ENCODE results near the gene OR51S1. TPM values are rescaled to one million over a fixed set of nuclear protein-coding genes. Genes with fewer than 3 reads are reported as not detected.

OR51S1 gene
- total RNA-seq, 1 experiment from 2014 or later, result not detected

DNA sequence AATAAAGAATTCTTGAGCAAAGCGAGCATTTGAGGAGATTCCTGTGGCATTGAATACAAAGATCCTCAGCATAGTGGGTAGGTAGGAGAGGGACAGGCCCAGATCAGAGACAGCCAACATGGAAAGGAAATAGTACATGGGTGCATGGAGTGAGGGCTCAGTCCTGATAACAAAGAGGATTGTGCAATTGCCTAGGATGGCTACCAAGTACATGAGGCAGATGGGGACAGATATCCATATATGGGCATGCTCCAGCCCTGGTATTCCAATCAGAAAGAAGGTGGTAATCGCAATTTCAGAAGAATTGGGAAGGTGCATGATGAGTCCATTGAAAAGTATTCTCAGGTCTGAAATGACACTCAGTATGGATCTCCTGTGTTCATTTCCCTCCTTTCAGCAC lies 41.3 kb upstream of the OR51S1 start (continued):
- no peak for TF ChIP-seq FOSL1 (IDR thresholded peaks at IDR 0.05; ENCODE audit: low read depth)
- no peak for TF ChIP-seq EZH2 (IDR thresholded peaks at IDR 0.05)
- no peak for TF ChIP-seq ELF1 (IDR thresholded peaks at IDR 0.05; ENCODE audit: borderline replicate concordance, low read depth)
- TF ChIP-seq ATF3 (IDR thresholded peaks at IDR 0.05), result no peak
- TF ChIP-seq ZNF274 (IDR thresholded peaks at IDR 0.05; ENCODE audit: low read depth, low read length), result no peak
- TF ChIP-seq REST (IDR thresholded peaks at IDR 0.05; ENCODE audit: low read depth), result no peak

DNA sequence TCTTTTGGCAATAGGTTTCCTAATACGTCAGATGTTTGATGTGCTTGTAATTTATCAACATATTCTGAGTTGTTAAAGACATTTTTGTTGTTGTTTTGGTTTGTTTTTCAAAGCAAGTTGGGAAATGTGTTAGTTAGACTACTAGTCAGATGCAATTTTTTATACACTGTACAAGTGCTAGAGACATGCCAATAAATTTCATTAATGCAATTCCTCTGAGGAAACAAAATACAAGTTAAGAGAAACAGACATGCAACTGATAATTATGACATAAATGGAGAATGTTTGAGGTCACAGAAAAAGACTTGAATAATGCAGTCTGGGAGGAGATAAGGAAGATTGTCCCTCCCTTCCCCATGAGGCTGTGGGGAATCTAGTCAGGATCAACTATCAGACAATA lies 38.6 kb upstream of the OR51S1 start:
- Histone ChIP-seq H3K9me3 (ENCODE audit: control insufficient read depth in 1 of 2, insufficient read depth in 1 of 2, low read depth in 1 of 2, low read length in 2 of 2) (no peaks in the 10 kb centered on the region), H2AFZ (ENCODE audit: low read depth, low read length, poor library complexity, severe bottlenecking) (no peak overlapping the region), H3K36me3 (ENCODE audit: control insufficient read depth in 1 of 2, insufficient read depth in 2 of 2, low read length in 2 of 2) (no peaks in the 10 kb centered on the region), H3K4me2 (ENCODE audit: low read length) (no peak overlapping the region), H3K79me2 (ENCODE audit: insufficient read depth, low read length) (no peaks in the 10 kb centered on the region), H3K9me2 (ENCODE audit: insufficient read depth) (no peaks in the 10 kb centered on the region), H3K4me1 (ENCODE audit: control insufficient read depth in 1 of 2, insufficient read depth in 2 of 2, low read length in 2 of 2) (peaks cover 0 to 6% of the 10 kb centered on the region in 2 experiments; a peak in 2 of 4 replicates), H4K20me1 (ENCODE audit: insufficient read depth) (no peaks in the 10 kb centered on the region), H3K27ac (ENCODE audit: low read depth, low read length) (no peak overlapping the region), H3K27me3 (ENCODE audit: insufficient read depth, low read length) (peaks cover 8% of the 10 kb centered on the region; the same call in 1 of the 2 replicates), H3K4me3 (replicated peaks in 1 of 2; ENCODE audit: low read depth in 1 of 2, low read length in 2 of 2) (no peak overlapping the region), H3K9ac (ENCODE audit: low read length) (no peak overlapping the region)
- intact Hi-C loops (cut with micrococcal nuclease), result no loop called here
- TF ChIP-seq EGR1 (IDR thresholded peaks at IDR 0.05; ENCODE audit: low read depth) (no peak), ZNF274 (IDR thresholded peaks at IDR 0.05; ENCODE audit: low read depth, low read length) (no peak), POLR2AphosphoS5 (IDR thresholded peaks at IDR 0.05; ENCODE audit: low read depth, low read length) (no peak), SP1 (IDR thresholded peaks at IDR 0.05; ENCODE audit: low read depth) (no peak), POLR2A (IDR thresholded peaks at IDR 0.05; ENCODE audit: borderline replicate concordance, extremely low read depth, insufficient read depth, insufficient read length) (no peak), EZH2phosphoT487 (IDR thresholded peaks at IDR 0.05; ENCODE audit: borderline replicate concordance) (no peak)
- TF ChIP-seq, protein P1, sequence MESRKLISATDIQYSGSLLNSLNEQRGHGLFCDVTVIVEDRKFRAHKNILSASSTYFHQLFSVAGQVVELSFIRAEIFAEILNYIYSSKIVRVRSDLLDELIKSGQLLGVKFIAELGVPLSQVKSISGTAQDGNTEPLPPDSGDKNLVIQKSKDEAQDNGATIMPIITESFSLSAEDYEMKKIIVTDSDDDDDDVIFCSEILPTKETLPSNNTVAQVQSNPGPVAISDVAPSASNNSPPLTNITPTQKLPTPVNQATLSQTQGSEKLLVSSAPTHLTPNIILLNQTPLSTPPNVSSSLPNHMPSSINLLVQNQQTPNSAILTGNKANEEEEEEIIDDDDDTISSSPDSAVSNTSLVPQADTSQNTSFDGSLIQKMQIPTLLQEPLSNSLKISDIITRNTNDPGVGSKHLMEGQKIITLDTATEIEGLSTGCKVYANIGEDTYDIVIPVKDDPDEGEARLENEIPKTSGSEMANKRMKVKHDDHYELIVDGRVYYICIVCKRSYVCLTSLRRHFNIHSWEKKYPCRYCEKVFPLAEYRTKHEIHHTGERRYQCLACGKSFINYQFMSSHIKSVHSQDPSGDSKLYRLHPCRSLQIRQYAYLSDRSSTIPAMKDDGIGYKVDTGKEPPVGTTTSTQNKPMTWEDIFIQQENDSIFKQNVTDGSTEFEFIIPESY (IDR thresholded peaks at IDR 0.05; ENCODE audit: extremely low read depth, insufficient replicate concordance, low read length), result no peak
- no peak for ATAC-seq
- DNase-seq (ENCODE audit: low read depth, low spot score), result no peak
- ChIA-PET CTCF (no interaction called here), RAD21 (ENCODE audit: low non-redundant PET in 1 of 2, low total read pairs in 2 of 2, uncharacterized antibody in 2 of 2, unreplicated experiment in 2 of 2) (no interaction called here), POLR2A (no interaction called here)
- no TSS peak for BruUV-seq (replicated peaks)
